Femur (tissue), 1 donor: ENCODE data around the gene SMYD2.
"Not testable (repeated sequence)": the region's sequence is repeated elsewhere in the genome, so short reads cannot be mapped to it uniquely, and the experiment has no call there.

Source experiments
- DNase-seq: peaks from one replicate; pipeline ENCODE4 v3.0.0-alpha.2; 2017

Gene SMYD2

DNA sequence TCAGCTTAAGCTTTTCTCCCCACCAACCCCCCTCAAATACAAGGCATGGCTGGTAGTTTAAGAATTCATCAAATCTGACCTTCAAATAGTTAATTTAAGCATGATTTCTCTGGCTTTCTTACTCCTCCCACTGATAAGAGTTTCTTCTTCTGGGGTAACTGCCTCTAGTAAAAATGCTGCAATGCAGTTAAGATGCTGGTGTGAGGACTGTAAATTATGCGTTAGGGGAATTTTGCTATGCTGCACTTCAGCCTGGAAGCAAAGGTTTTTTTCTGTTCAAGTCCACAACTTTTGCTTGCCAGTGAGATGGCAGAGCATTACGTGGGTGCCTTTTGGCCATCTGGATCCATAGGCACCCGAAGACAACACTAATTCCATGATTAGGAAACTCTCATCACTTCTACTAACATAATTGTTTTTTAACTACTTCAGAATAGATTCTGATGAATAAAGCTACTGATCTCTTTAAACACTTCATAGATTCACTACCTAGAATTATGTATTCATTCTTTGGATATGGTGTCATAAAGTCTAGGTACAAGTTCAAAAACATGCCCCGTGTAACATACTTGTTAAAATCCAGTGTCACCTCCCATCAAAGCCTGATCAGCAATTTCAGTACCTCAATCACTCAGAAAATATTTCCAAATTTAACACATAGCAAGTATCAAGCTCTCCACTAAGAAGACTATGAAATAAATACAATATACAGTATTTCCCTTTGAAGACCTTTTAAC, 8.8 kb upstream of the SMYD2 start:
- DNase-seq = no peak

DNA sequence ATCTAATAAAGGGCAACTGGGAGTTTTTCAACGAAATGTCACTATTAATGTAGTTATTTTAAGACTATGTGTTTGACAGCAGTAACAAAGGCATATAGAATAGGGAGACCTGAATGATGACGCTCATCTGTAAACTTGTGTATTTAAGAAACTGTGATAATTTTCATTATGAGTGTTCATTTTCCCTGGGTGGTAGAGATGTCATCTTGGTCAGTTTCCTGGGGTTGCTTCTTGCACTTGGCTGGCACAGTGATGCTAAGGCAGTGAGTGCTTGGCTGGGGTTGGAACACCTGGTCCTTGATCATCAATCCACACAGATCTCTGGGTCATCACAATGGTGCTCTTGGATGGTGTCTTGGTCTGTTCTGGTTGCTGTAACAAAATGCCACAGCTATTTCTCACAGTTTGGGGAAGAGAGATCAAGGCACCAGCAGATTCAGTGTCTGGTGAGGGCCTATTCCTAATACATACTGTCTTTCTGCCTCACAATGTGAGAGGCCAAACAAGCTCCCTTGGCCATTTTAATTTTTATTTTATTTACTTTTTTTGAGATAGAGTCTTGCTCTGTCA, 7.9 kb upstream of the SMYD2 start:
- DNase-seq = no peak

DNA sequence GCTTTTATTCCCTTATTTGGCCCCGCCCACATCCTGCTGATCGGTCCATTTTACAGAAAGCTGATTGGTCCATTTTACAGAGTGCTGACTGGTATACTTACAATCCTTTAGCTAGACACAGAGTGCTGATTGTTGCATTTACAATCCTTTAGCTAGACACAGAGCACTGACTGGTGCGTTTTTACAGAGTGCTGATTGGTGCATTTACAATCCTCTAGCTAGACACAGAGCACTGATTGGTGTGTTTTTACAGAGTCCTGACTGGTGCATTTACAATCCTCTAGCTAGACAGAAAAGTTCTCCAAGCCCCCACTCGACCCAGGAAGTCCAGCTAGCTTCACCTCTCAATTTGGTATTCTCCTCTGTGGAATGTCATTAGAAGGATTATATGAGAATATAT, 5.3 kb upstream of the SMYD2 start:
- not testable (repeated sequence) for DNase-seq

DNA sequence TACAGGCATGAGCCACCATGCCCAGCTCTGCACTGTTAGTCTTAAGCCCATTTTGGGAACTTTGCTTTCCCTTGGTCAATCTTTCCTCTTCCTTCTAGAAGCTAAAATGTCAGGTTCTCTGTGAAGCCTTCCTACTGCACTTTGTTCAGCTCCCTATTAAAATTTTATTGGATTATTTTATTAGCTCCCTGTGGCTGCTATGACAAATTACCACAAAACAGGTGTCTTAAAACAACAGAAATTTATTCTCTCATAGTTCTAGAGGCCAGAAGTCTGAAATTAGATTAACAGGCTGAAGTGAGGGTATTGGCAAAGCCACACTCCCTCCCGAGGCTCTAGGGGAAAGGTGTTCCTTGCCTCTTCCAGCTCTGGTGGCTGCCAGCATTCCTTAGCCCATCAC, 4.2 kb upstream of the SMYD2 start:
- DNase-seq = no peak

GRCh38 chr1:214277704-214278635, 3.0 kb upstream of the SMYD2 start:
- DNase-seq = peak; percentile 30

- DNase-seq = peak; percentile 65
Observed at GRCh38 chr1:214280386-214281020, 456 bp upstream of the SMYD2 start.

- peak; percentile 64 for DNase-seq
Observed at GRCh38 chr1:214281720-214282629, 1.0 kb downstream of the SMYD2 start.

DNA sequence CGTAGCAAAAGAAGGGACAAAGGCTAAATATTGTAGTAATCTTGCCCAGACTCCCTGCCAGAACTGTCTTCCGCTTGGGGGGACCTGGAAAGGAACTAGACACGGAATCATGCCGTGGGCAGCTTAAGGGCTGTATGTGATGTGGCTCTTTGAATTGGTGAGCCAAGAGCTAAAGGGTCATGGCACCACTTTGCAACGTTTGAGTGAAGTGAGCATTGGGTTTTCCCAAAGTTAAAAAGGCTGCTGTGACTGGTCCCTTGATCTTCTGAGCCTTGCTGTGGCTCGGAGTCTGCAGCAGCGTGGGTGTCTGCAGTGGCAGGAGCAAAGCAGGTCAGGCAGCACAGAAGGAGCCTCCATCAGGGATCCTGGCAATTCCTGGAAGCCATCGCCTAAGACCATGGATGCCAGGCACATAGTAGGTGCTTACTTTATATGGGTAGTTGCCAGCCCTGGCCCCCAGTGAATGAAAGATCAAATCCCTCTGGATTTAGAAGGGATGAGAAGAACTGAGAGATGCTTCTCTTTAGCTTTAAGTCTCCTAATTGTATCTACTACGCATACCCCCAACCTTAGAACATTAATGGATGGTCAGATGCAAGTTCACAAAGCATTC, 1.8 kb downstream of the SMYD2 start:
- DNase-seq = no peak

GRCh38 chr1:214285610-214286440, 4.9 kb downstream of the SMYD2 start:
- DNase-seq = no peak

- no peak for DNase-seq
Observed at GRCh38 chr1:214287884-214288283, 6.9 kb downstream of the SMYD2 start.

DNA sequence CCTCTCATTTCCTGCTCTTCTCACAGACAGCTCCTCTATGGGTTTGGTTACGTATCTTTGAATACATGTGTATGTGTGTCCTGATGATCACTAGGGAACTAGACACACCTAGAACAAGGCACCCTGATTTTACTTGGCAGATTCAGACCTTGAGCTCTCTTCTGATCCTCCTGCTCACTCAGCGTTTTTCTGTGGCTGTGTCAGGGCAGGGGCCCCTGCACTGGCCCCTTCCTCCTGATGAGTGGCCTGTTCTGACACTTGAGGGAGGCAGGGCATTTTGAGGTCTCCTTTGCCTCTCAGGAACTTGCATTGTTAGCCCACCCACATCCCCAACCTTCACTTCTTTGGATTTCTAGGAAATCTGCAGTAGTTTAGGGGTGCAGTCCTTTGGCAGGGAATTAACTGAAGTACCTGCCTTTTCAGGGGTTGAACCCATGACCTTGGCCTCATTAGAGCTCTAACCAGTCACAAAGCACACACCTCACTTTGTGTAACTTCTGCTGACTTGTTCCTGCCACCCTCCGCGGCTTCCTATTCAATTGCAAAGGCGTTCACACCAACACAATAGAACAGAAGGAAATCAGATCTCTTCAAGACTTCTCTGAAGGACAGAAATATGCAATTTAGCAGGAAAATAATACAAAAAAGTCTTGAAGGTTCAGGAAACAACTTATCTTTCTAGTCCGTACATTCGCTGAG, 8.8 kb downstream of the SMYD2 start:
- no peak for DNase-seq

DNA sequence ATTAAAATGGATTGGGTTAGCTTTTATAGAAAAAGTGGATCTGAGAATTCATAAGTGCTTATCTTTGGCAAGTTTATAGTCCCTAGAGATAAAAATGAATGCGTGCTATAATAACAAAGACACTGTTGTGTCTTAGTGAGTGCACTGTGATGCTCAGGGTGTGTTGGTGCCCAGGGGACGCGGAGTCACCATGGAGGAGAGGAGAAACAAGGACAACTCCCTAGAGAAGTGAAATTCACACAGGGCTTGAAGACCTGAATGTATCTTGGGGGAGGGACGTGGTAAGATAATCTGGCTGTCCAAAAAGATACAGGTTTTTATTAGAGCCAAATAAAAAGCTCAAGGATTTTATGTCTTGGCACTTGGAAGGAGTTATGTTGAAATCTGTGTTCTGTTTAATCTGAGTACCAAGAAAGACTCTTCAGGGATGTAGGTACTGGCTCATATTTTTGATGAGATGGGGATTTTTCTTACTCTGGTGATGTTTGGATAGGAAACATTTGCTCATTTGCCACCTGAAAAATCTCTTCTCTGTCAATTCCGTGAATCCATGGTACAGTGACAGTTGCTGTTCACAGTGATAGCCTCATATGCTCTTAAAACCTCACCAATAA, 9.6 kb downstream of the SMYD2 start:
- no peak for DNase-seq

DNA sequence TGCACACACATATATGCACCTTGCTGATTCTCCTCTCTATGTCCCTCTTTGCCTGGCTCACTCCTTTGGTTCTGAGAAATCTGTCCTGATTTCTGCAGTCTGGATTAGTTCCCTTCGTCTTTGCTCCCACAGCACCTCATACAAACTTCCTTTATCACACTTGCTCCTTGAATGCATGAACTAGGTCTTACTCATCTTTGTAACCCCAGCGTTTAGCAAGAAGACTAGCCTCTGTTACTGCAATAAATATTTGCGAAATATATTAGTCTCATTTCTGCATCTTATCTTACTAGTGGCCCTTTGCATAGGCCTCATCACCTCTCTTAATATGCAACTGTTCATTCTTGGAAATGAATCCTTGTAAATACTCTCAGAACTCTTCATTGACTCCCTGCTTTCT, 11.4 kb downstream of the SMYD2 start:
- DNase-seq = no peak

- DNase-seq = no peak
Observed at GRCh38 chr1:214295934-214296333, 15.0 kb downstream of the SMYD2 start.

- DNase-seq = no peak
Observed at GRCh38 chr1:214296860-214297745, 16.1 kb downstream of the SMYD2 start.

DNA sequence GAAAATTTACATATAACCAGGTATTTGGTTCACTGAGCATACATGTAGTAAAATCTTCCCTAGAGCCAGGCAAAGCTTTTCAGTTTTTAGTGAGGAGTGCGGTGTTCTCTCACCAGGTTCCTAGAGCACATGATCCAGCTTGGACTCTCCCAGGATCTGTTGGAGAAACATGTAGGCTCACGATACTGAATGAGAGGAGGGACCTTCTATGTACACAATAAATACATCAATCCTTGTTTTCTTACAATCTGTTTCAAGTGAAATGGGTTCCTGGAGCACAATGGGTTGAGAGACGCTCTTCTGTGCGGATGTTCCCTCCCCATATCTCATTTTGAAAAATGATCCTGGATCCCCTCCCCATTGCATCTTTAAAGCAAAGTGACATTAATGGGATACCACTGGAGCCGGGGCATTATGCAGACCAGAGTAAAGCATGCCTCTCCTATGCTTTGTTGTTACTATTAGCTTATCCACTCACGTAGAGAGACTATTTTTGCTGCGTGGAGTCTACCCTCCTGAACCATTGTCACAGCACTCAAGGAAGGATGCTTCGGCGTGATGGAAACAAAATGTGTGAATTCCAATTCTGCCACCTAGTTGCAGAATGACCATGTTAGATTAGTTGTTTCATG, 19.3 kb downstream of the SMYD2 start:
- DNase-seq = no peak

DNA sequence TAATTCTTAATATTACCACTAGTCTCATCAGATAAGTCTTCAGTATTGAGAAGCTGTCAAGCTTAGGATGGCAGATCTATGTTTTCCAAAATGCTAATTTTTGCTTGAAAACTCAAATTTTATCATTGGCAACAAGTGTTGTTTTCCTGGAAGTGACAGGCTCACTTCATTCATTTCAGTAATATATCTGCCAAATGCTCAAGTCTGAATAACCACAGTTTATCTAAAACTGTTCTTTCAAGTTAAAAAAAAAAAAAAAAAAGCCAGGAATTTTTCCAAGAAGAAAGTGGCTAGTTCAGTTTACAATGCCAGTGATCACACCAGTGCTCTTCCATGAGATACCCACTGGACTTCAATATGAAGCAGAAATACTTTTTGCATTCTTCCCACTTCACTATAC, 20.6 kb downstream of the SMYD2 start:
- DNase-seq = no peak
